H1 (cell line): ENCODE measurements around the gene CDKN1B. TPM values are rescaled to one million over a fixed set of nuclear protein-coding genes. Genes with fewer than 3 reads are reported as not detected.

Experiments used
- CTCF ChIA-PET: fragments of 300-600 bp; sonication (Branson Sonifier 250); formaldehyde crosslinking; loops from one replicate; lab custom pipeline; 2021; ENCODE audit not compliant: partially characterized antibody; lab: Charles Lee
- POLR2A ChIA-PET: fragments of 300-600 bp; sonication (Branson Sonifier 250); formaldehyde crosslinking; loops from one replicate; lab custom pipeline; 2021; ENCODE audit warnings: inconsistent platforms; ENCODE audit not compliant: partially characterized antibody; lab: Charles Lee
- DNase-seq, 2 experiments: peaks; one replicate each; pipeline versions ENCODE4 v3.0.0 to v3.0.0-alpha.2; 2010 to 2022; ENCODE audit warnings: low spot score in 2 of 2, low read depth in 1 of 2, mixed read lengths in 1 of 2
- FAIRE-seq: peaks from 2 replicates; lab custom pipeline; 2011; peaks lifted over from hg19 to GRCh38; lab: Jason Lieb, UNC
- H2AFZ ChIP-seq: 2 replicates; pipeline ENCODE4 v1.8.1; 2012; ENCODE audit warnings: low read length, inconsistent platforms
- H2AK5ac ChIP-seq: 2 replicates; pipeline ENCODE4 v1.6.1; 2013; ENCODE audit warnings: low read depth, low read length
- H2BK120ac ChIP-seq: replicated peaks from 2 replicates; pipeline ENCODE3; 2013; ENCODE audit warnings: low read depth, low read length, inconsistent platforms
- H2BK12ac ChIP-seq: 2 replicates; pipeline ENCODE4 v1.6.1; 2013; ENCODE audit warnings: low read depth, low read length
- H2BK15ac ChIP-seq: 2 replicates; pipeline ENCODE4 v1.6.1; 2013; ENCODE audit warnings: low read length
- H2BK20ac ChIP-seq: 2 replicates; pipeline ENCODE4 v1.6.1; 2013; ENCODE audit warnings: low read length
- H2BK5ac ChIP-seq: 2 replicates; pipeline ENCODE4 v1.6.1; 2013; ENCODE audit warnings: low read depth, low read length
- H3K14ac ChIP-seq: 2 replicates; pipeline ENCODE4 v1.6.1; 2013; ENCODE audit warnings: inconsistent platforms; ENCODE audit not compliant: insufficient read length
- H3K18ac ChIP-seq: 2 replicates; pipeline ENCODE4 v1.6.1; 2013; ENCODE audit warnings: low read length; ENCODE audit errors: extremely low read depth
- H3K23ac ChIP-seq: 2 replicates; pipeline ENCODE4 v1.6.1; 2013; ENCODE audit warnings: inconsistent platforms; ENCODE audit not compliant: insufficient read length
- H3K23me2 ChIP-seq: 2 replicates; pipeline ENCODE4 v1.6.1; 2013; ENCODE audit warnings: low read depth, low read length
- H3K27ac ChIP-seq: 2 replicates; pipeline ENCODE4 v1.6.1; 2011; ENCODE audit warnings: low read depth, low read length, inconsistent platforms
- H3K27me3 ChIP-seq, 4 experiments: replicated peaks in 1 of 4; 1 replicate in 1 of 4; 2 replicates in 3 of 4; pipeline versions ENCODE4 v1.6.1 to v1.8.1; 2011 to 2013; ENCODE audit warnings: low read length in 3 of 4, mild to moderate bottlenecking in 3 of 4, inconsistent platforms in 2 of 4, mixed read lengths in 2 of 4, moderate library complexity in 1 of 4; ENCODE audit not compliant: control insufficient read depth in 3 of 4, insufficient read depth in 3 of 4; ENCODE audit errors: extremely low read depth in 1 of 4
- H3K36me3 ChIP-seq, 4 experiments: 2 replicates each; pipeline versions ENCODE4 v1.6.1 to v1.8.1; 2011 to 2013; ENCODE audit warnings: mild to moderate bottlenecking in 4 of 4, low read length in 3 of 4, moderate library complexity in 2 of 4, control low read depth in 1 of 4, inconsistent platforms in 1 of 4; ENCODE audit not compliant: insufficient read depth in 4 of 4, control insufficient read depth in 2 of 4
- H3K4ac ChIP-seq: replicated peaks from 2 replicates; pipeline ENCODE3; 2013; ENCODE audit warnings: low read length, low read depth, mixed read lengths, inconsistent platforms; ENCODE audit not compliant: insufficient read length
- H3K4me1 ChIP-seq, 4 experiments: replicated peaks in 1 of 4; 1 replicate in 1 of 4; 2 replicates in 3 of 4; pipeline versions ENCODE4 v1.6.1 to v1.8.1; 2011 to 2013; ENCODE audit warnings: low read length in 3 of 4, inconsistent platforms in 2 of 4, mixed read lengths in 1 of 4; ENCODE audit not compliant: insufficient read depth in 4 of 4, control insufficient read depth in 3 of 4
- H3K4me2 ChIP-seq, 2 experiments: 2 replicates each; pipeline versions ENCODE4 v1.6.1 to v1.8.1; 2011 to 2013; ENCODE audit warnings: low read depth in 2 of 2, low read length in 2 of 2, control low read depth in 1 of 2, inconsistent platforms in 1 of 2, mild to moderate bottlenecking in 1 of 2; ENCODE audit not compliant: insufficient read depth in 1 of 2
- H3K4me3 ChIP-seq, 4 experiments: fragments of 200-600, 300-600 bp in 1 of 4; sonication (generic), shearing (Covaris generic), sonication (Bioruptor Twin) in 1 of 4; 2 replicates each; pipeline versions ENCODE4 v1.5.1 to v1.8.1; 2011 to 2016; ENCODE audit warnings: low read length in 4 of 4, low read depth in 3 of 4, control low read depth in 2 of 4, inconsistent platforms in 2 of 4, mild to moderate bottlenecking in 2 of 4, mixed read lengths in 1 of 4, moderate library complexity in 1 of 4; ENCODE audit not compliant: insufficient read depth in 2 of 4; ENCODE audit errors: extremely low read depth in 1 of 4
- H3K56ac ChIP-seq: replicated peaks from 2 replicates; pipeline ENCODE3; 2013; ENCODE audit warnings: low read depth, mild to moderate bottlenecking, mixed read lengths, low read length, inconsistent platforms; ENCODE audit not compliant: insufficient read length
- H3K79me1 ChIP-seq: 2 replicates; pipeline ENCODE4 v1.6.1; 2013; ENCODE audit warnings: low read depth, low read length, control low read depth
- H3K79me2 ChIP-seq, 2 experiments: 2 replicates each; pipeline versions ENCODE4 v1.6.1 to v1.8.1; 2012 to 2013; ENCODE audit warnings: low read length in 2 of 2, mild to moderate bottlenecking in 2 of 2, inconsistent platforms in 1 of 2; ENCODE audit not compliant: insufficient read depth in 2 of 2, control insufficient read depth in 1 of 2
- H3K9ac ChIP-seq, 4 experiments: replicated peaks in 1 of 4; 1 replicate in 1 of 4; 2 replicates in 3 of 4; pipeline versions ENCODE4 v1.6.1 to v1.8.1; 2011 to 2013; ENCODE audit warnings: low read depth in 3 of 4, low read length in 3 of 4, control low read depth in 2 of 4, mild to moderate bottlenecking in 2 of 4, moderate library complexity in 2 of 4, inconsistent platforms in 1 of 4; ENCODE audit errors: extremely low read depth in 1 of 4
- H3K9me3 ChIP-seq, 2 experiments: 2 replicates each; pipeline versions ENCODE4 v1.6.1 to v1.8.1; 2012 to 2013; ENCODE audit warnings: mild to moderate bottlenecking in 2 of 2, moderate library complexity in 2 of 2, control low read depth in 1 of 2, inconsistent platforms in 1 of 2, low read depth in 1 of 2, low read length in 1 of 2, mixed read lengths in 1 of 2; ENCODE audit not compliant: insufficient read depth in 2 of 2
- H4K20me1 ChIP-seq, 2 experiments: replicated peaks in 1 of 2; 2 replicates each; pipeline versions ENCODE3 to v1.8.1; 2011 to 2013; ENCODE audit warnings: inconsistent platforms in 2 of 2, low read length in 2 of 2, mild to moderate bottlenecking in 1 of 2; ENCODE audit not compliant: insufficient read depth in 2 of 2, control insufficient read depth in 1 of 2
- H4K5ac ChIP-seq: 2 replicates; pipeline ENCODE4 v1.6.1; 2013; ENCODE audit warnings: low read length, low read depth, mixed read lengths, inconsistent platforms; ENCODE audit not compliant: insufficient read length
- H4K8ac ChIP-seq: 2 replicates; pipeline ENCODE4 v1.8.0; 2013; ENCODE audit warnings: mild to moderate bottlenecking, moderate library complexity, low read length, inconsistent platforms; ENCODE audit not compliant: insufficient read depth; ENCODE audit errors: extremely low read depth
- H4K91ac ChIP-seq: replicated peaks from 2 replicates; pipeline ENCODE3; 2013; ENCODE audit warnings: low read length, mixed read lengths, inconsistent platforms; ENCODE audit not compliant: insufficient read length
- EGR1 ChIP-seq: IDR thresholded peaks from 2 replicates; pipeline ENCODE4 v1.6.1; 2011; ENCODE audit warnings: low read depth, low read length, borderline replicate concordance
- GTF2F1 ChIP-seq: IDR thresholded peaks from 2 replicates; pipeline ENCODE4 v1.6.1; 2012; ENCODE audit warnings: low read depth, low read length, improper control_type of control experiment, borderline replicate concordance
- JUN ChIP-seq: IDR thresholded peaks from 2 replicates; pipeline ENCODE4 v1.6.1; 2011; ENCODE audit warnings: low read depth, mild to moderate bottlenecking, improper control_type of control experiment, low read length
- JUND ChIP-seq: IDR thresholded peaks from 2 replicates; pipeline ENCODE4 v1.6.1; 2011; ENCODE audit warnings: mild to moderate bottlenecking, improper control_type of control experiment, low read length
- PHF8 ChIP-seq: fragments of 200-600 bp; sonication (generic); conservative IDR thresholded peaks from 2 replicates; pipeline ENCODE4 v1.7.1; 2012; ENCODE audit warnings: low read depth, mild to moderate bottlenecking, inconsistent platforms, low read length, moderate library complexity
- POU5F1 ChIP-seq: IDR thresholded peaks from 2 replicates; pipeline ENCODE4 v1.6.1; 2011; ENCODE audit warnings: low read depth, mild to moderate bottlenecking, low read length, moderate library complexity
- RFX5 ChIP-seq: IDR thresholded peaks from 2 replicates; pipeline ENCODE4 v1.6.1; 2011; ENCODE audit warnings: low read depth, low read length, improper control_type of control experiment, borderline replicate concordance
- RNF2 ChIP-seq: fragments of 200-900, 300-1000 bp; sonication (generic); IDR thresholded peaks from 2 replicates; pipeline ENCODE4 v1.7.1; 2016; ENCODE audit warnings: borderline replicate concordance, low read depth, mild to moderate bottlenecking, antibody characterized with exemption, low read length; ENCODE audit not compliant: poor library complexity, severe bottlenecking; ENCODE audit errors: missing control alignments
- SIN3A ChIP-seq, 2 experiments: IDR thresholded peaks in 1 of 2; conservative IDR thresholded peaks in 1 of 2; 2 replicates each; pipeline ENCODE4 v1.6.1; 2011 to 2012; ENCODE audit warnings: low read length in 2 of 2, improper control_type of control experiment in 1 of 2, low read depth in 1 of 2, mild to moderate bottlenecking in 1 of 2
- SP2 ChIP-seq: IDR thresholded peaks from 2 replicates; pipeline ENCODE4 v1.6.1; 2012; ENCODE audit warnings: mild to moderate bottlenecking, low read length, inconsistent platforms
- SUZ12 ChIP-seq: fragments of 200-600 bp; sonication (generic); IDR thresholded peaks from 2 replicates; pipeline ENCODE4 v1.6.1; 2012; ENCODE audit warnings: mild to moderate bottlenecking, inconsistent platforms, low read length, moderate library complexity, mixed read lengths
- TAF7 ChIP-seq: optimal IDR thresholded peaks from 2 replicates; pipeline ENCODE3; 2011; ENCODE audit warnings: low read depth, mild to moderate bottlenecking, inconsistent platforms, low read length, moderate library complexity, borderline replicate concordance
- ZNF274 ChIP-seq: IDR thresholded peaks from 2 replicates; pipeline ENCODE4 v1.7.0; 2012; ENCODE audit warnings: low read length, borderline replicate concordance; ENCODE audit errors: extremely low read depth
- WGBS, 2 experiments: shearing (Covaris generic) in 1 of 2; methylation state at CpG; one replicate each; pipeline versions ENCODE4 v1.1.6 to v1.1.7; 2013 to 2015; ENCODE audit warnings: low lambda C conversion rate in 2 of 2, mixed read lengths in 2 of 2, inconsistent platforms in 1 of 2, low coverage in 1 of 2, missing lambda C conversion rate in 1 of 2; ENCODE audit not compliant: insufficient replicate concordance in 2 of 2, insufficient coverage in 1 of 2, insufficient read length in 1 of 2; ENCODE audit errors: extremely low coverage in 1 of 2, missing lambda C conversion rate in 1 of 2; 5-methylcytosine and 5-hydroxymethylcytosine counted together
- polyA plus RNA-seq, 7 experiments: library from polyadenylated mRNA; depleted of rRNA in 3 of 7; stranded (reverse) in 5 of 7; unstranded in 2 of 7; fragments of >200 nt in 5 of 7; fragments of 200-250 nt in 2 of 7; gene quantifications; 1 replicate in 5 of 7; 2 replicates in 1 of 7; 4 replicates in 1 of 7; pipeline versions ENCODE4 v1.2.1 to v1.2.3, GENCODE V29; 2011 to 2013; ENCODE audit warnings: missing spikeins in 2 of 7, mixed read lengths in 2 of 7
- total RNA-seq: library from RNA; stranded (reverse); fragmentation: NEBNext Ultra II Directional; extraction: Animal tissue kit (Norgen Biotek cat#: 25700); gene quantifications from 2 replicates; pipeline ENCODE4 v1.2.1, GENCODE V29; 2021

CDKN1B gene
- total and polyA plus RNA-seq, 2 of the 8 experiments (the other 6 are each of a cell fraction or from before 2014, with no cell fraction given): 6.5 to 27.2 TPM

GRCh38 chr12:12720052-12720451 is 2.9 kb downstream of the CDKN1B start:
- WGBS, 2 experiments: 88% methylated on average over 4 of the region's 4 CpGs; no CpG with 5 or more reads in 1 of the 2 experiments
- Histone ChIP-seq H2AFZ (no peak overlapping the region), H2BK120ac (no peak overlapping the region), H3K23ac (no peak overlapping the region), H3K4ac (no peak overlapping the region), H4K91ac (no peak overlapping the region), H2BK20ac (no peak overlapping the region), H3K14ac (no peak overlapping the region), H4K20me1 (peaks cover 10 to 12% of the 10 kb centered on the region in 2 experiments), H3K56ac (peak overlapping the region; percentile 5), H4K5ac (no peak overlapping the region), H2BK15ac (no peak overlapping the region), H2BK5ac (no peak overlapping the region), H3K79me1 (peaks cover 7% of the 10 kb centered on the region; the same call in 1 of the 2 replicates), H3K9me3 (no peaks in the 10 kb centered on the region), H3K9ac (no peak overlapping the region), H3K4me1 (peaks cover 5 to 15% (median 11%) of the 10 kb centered on the region in 4 experiments; a peak in 6 of 7 replicates), H3K79me2 (peaks cover 8 to 26% of the 10 kb centered on the region in 2 experiments; a peak in 3 of 4 replicates), H3K4me2 (peak overlapping the region in 1 of 2 experiments; percentile 95; a peak in 2 of 4 replicates), H4K8ac (no peak overlapping the region), H2BK12ac (no peak overlapping the region), H3K18ac (no peak overlapping the region), H2AK5ac (no peak overlapping the region), H3K27me3 (peaks cover 0 to 4% (median under 1%) of the 10 kb centered on the region in 4 experiments; a peak in 2 of 7 replicates), H3K23me2 (peaks cover 20% of the 10 kb centered on the region), H3K4me3 (peak overlapping the region in 1 of 4 experiments; percentile 99; a peak in 1 of 8 replicates), H3K36me3 (peaks cover 0 to 40% (median 10%) of the 10 kb centered on the region in 4 experiments; a peak in 6 of 8 replicates), H3K27ac (no peak overlapping the region)
- TF ChIP-seq SIN3A (conservative IDR thresholded peaks at IDR 0.05 in 1 of 2, IDR thresholded peaks at IDR 0.05 in 1 of 2; ENCODE audit: low read depth in 1 of 2, low read length in 2 of 2) (no peak), POU5F1 (no peak), JUN (no peak), JUND (no peak), SP2 (no peak), RFX5 (no peak), PHF8 (no peak), SUZ12 (no peak), TAF7 (no peak), RNF2 (no peak), GTF2F1 (no peak), EGR1 (no peak), ZNF274 (no peak)
- no peak for DNase-seq
- ChIA-PET POLR2A (interaction anchor here (0.6 to 1.5 kb wide), 3 partner anchors 13 to 93 kb away, joined by 3 to 4 read pairs (median 3); partner anchors contain the start of gene DDX47), CTCF (interaction anchor here (0.6 to 2.4 kb wide), 4 partner anchors 16 to 492 kb away, joined by 3 to 12 read pairs (median 4); no protein-coding TSS in a partner anchor)
- no peak for FAIRE-seq
